Activated effector memory CD4-positive, alpha-beta T cell treated with Interleukin-2 at 50 U/mL for 16 hours (primary cell): Measurements from ENCODE around the gene ABHD13.
"Not testable (repeated sequence)": the region's sequence is repeated elsewhere in the genome, so short reads cannot be mapped to it uniquely, and the experiment has no call there.

Source experiments
- DNase-seq: peaks from one replicate; pipeline ENCODE4 v3.0.0-alpha.2; 2020

ABHD13 gene

GRCh38 chr13:108218044-108218974 lies at the start of gene ABHD13:
Gene ABHD13, plus strand, starts transcription at chr13:108218392. Its CDS starts 10,827 bp downstream, at chr13:108229219.
- DNase-seq: peak; percentile 85

- DNase-seq: no peak
Measured at GRCh38 chr13:108168929-108169328, 49.3 kb upstream of the ABHD13 start.

- DNase-seq: peak; percentile 26
Measured at GRCh38 chr13:108176685-108177274, 41.4 kb upstream of the ABHD13 start.

- DNase-seq: no peak
Measured at GRCh38 chr13:108178078-108178477, 40.1 kb upstream of the ABHD13 start.

- no peak for DNase-seq
Measured at GRCh38 chr13:108182652-108183051, 35.5 kb upstream of the ABHD13 start.

- DNase-seq: no peak
Measured at GRCh38 chr13:108185223-108185622, 33.0 kb upstream of the ABHD13 start.

GRCh38 chr13:108188260-108188659 lies 29.9 kb upstream of the ABHD13 start:
- DNase-seq: no peak

- DNase-seq: no peak
Measured at GRCh38 chr13:108190897-108191296, 27.3 kb upstream of the ABHD13 start.

- DNase-seq: no peak
Measured at GRCh38 chr13:108193806-108194205, 24.4 kb upstream of the ABHD13 start.

- DNase-seq: no peak
Measured at GRCh38 chr13:108194435-108194936, 23.7 kb upstream of the ABHD13 start.

GRCh38 chr13:108195146-108195545 lies 23.0 kb upstream of the ABHD13 start:
- no peak for DNase-seq

GRCh38 chr13:108195861-108196260 lies 22.3 kb upstream of the ABHD13 start:
- no peak for DNase-seq

- DNase-seq: no peak
Measured at GRCh38 chr13:108200781-108201398, 17.3 kb upstream of the ABHD13 start.

- DNase-seq: no peak
Measured at GRCh38 chr13:108210551-108210950, 7.6 kb upstream of the ABHD13 start.

GRCh38 chr13:108212886-108213285 lies 5.3 kb upstream of the ABHD13 start:
- DNase-seq: no peak

GRCh38 chr13:108213946-108214345 lies 4.2 kb upstream of the ABHD13 start:
- no peak for DNase-seq

GRCh38 chr13:108214441-108215271 lies 3.5 kb upstream of the ABHD13 start:
- DNase-seq: no peak

GRCh38 chr13:108215436-108215835 lies 2.8 kb upstream of the ABHD13 start, which contains the start of gene LIG4:
Gene LIG4, minus strand, starts transcription at chr13:108215536. Its CDS starts 4,268 bp downstream, at chr13:108211268.
- DNase-seq: peak; percentile 85

GRCh38 chr13:108217307-108218043 lies 717 bp upstream of the ABHD13 start:
- not testable (repeated sequence) for DNase-seq

- DNase-seq: no peak
Measured at GRCh38 chr13:108220041-108220440, 1.8 kb downstream of the ABHD13 start.

GRCh38 chr13:108223687-108224503 lies 5.7 kb downstream of the ABHD13 start:
- no peak for DNase-seq
